Measurements from ENCODE around the gene ZNF618.

ZNF618 gene

DNA sequence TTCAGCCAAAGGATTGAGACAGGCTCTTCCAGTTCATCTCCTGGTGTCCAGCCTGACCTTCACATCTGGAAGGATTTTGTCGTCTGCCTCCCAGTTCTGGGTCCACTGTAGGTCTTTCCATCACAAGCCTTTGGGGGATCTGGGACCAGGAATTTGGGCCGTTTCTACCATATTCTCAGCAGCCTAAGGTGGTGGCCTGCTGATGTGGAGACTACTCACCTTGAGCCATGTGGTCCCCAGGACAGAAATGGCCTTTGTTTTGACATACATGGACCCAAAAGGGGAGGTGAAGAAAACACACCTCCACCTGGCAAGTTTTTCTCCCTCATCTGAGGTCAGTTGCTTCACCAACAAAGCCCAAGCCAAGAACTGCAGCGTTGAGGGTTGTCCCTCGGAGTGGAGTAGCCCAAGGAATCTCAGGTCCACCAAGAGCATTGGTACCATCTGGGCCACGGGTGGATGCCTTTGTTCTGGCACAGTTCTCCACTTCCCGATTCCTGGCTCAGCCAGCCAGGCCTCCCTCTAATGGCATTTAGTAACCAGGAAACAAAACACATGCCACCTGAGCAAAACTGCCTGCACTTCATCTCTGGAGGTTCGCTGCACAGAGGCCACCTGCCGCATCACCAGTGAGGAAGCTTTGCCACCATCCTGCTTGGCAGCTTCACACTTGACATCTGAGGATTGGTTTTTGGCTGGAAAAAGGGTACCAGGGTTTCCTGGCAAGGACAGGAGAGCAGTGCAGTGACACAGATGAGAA lies 177.3 kb downstream of the ZNF618 start:
- no peak for DNase-seq (ENCODE audit: extremely low read depth in 1 of 2, low read depth in 1 of 2)

DNA sequence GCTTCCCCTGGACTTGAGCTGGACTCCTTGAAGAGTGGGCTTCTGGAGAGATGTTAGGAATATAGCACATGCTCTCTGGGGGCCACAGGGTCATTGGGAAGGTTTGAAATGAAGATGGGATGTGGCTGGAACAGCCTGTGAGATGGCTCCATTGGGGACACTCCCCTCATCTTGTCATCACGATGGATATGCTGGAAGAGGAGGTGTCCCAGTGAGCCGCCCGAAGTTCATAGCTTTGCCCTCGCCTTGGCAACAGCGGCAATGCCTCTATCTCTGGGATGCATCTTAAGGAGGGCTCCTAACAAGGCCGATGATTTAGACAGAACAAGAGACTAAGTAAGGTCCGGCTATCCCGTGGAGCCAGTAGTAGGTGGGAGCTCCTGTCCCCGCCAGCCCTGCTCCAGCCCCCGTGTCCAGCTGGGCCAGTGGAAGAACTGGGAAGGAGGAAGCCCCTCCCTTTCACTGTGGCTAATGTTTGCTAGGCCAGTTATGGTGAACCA lies 178.1 kb downstream of the ZNF618 start:
- no peak for DNase-seq (ENCODE audit: extremely low read depth in 1 of 2, low read depth in 1 of 2)

DNA sequence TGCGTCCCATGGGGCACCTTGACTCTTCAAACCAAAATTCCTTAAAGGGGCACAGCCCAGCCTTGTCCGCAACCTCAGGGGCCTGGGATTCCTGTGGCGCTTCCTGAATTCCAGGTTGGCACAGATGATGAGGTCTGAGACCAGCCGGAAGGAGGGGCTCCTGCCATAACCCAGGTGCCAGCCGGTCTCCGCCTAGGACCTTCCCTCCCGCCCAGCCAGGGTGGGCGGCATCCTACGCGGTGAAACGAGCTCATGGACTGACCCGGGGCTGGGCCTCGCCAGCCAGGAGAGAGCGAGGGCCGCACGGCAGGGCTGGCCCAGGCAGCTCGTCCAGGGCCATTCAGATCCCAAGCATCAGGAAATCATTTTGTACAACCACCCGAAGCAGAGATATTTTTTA lies 179.0 kb downstream of the ZNF618 start:
- DNase-seq (ENCODE audit: extremely low read depth in 1 of 2, low read depth in 1 of 2), result no peak

DNA sequence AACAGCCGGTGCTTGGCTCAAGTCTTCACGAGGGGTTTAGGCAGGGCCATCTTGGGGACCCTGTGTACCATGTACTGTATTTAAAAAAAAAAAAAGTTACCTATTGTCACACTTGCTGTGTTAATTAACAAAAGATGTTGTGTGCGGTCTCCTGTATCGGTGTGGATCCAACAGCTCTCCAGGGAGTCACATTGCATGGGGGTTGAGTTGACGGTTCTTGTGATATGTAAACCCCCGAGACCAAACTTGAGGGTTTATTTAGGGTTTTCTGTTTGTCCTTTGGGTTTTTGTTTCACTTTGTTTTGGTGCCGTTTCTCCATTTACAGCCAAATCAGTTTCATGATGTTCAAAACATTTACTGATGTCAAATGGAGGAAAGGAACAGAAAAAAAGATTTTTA lies 179.8 kb downstream of the ZNF618 start:
- no peak for DNase-seq (ENCODE audit: extremely low read depth in 1 of 2, low read depth in 1 of 2)

DNA sequence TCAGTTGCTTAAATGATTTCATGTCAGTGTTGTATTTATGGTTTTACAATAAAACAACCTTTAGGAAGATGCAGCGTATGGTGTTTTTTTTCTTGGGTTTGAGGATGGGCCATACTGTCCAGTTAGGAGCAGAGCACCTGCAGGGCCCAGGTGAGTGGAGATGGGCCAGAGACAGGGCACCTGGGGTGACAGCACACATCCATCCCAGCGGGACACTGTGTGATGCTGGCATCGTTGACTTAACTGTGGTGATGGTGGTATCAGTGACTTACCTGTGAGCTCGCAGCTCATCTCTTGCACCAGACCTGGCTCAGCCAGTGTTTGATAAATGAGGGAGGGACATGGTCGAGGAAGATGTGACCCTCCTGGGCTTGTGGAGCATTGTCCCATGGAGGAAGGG lies 180.4 kb downstream of the ZNF618 start:
- no peak for DNase-seq (ENCODE audit: extremely low read depth in 1 of 2, low read depth in 1 of 2)

DNA sequence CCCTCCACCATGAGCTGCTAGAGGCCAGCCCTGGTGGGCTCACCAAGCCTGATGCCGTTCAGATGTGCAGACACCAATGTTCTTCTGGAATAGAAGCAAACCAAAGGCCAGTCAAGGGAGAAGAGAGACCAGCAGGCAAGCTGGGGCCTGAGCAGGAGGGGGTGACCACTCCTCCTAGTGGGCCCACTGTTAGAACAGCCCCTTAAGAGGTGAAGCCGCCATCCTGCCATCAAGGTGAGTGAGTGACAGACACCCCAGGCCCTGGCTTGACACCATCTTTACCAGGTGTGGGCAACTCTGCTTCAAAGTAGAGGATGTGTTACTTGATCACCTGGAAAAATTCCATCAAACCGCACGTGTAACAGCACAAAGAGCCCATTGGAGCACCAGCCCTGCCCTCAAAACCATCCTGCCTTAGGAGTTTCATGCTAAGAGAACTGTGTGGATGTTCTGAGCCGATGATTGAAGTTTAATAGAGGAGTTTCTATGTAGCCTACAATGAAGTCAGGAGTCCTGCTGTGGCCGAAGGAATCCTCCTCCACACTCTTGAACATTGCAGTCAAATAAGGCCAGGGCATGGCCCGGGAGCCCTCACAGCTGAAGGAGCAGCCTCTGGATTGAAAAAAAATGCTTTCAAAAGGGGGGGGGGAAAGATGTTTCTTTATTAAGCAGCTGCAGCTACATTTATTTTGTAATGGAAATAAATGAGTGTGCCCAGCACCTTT lies 181.2 kb downstream of the ZNF618 start:
- no peak for DNase-seq (ENCODE audit: extremely low read depth in 1 of 2, low read depth in 1 of 2)

- DNase-seq (ENCODE audit: extremely low read depth in 1 of 2, low read depth in 1 of 2), result no peak
Measured at GRCh38 chr9:114058688-114059046, 182.6 kb downstream of the ZNF618 start.

GRCh38 chr9:114059047-114059803 lies 183.1 kb downstream of the ZNF618 start:
- DNase-seq (ENCODE audit: extremely low read depth in 1 of 2, low read depth in 1 of 2), result no peak

DNA sequence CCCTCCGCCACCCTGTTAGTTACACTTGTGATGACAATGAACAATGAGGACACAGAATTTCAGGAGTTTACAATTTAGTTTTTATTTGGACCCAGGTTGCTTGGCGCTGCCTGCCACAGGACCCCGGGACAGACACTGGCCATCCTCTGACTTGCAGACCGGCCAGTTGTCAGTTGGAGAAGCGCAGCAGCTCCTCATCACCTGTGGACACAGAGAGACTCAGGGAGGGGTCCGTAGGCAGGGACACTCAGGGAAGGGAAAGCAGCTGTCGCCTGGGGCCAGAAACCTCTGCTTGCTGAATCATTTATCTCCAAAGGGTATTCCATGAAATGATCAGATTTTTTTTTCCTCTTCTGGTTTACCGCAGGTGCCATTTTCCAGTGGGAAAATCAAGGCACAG lies 184.0 kb downstream of the ZNF618 start:
- DNase-seq (ENCODE audit: extremely low read depth in 1 of 2, low read depth in 1 of 2), result no peak

DNA sequence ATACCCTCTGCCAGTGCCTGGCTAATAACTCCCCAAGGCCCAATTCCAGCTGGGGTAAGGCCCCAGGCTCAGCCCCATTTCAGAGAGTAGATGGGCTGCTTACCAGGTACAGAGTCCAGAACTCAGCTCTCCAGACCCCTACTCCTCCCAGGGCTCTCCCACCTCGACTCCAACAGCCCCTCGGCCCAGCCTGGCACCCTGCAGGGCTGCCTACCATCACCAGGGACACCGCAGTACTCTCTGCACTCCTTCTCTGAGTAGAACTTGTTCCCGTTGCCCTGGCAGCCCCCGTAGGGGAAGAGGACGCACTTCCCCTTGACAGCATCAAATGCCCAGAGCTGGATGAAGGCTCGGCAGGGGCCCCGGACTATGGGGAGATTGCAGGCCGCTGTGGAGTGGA lies 184.6 kb downstream of the ZNF618 start:
- no peak for DNase-seq (ENCODE audit: extremely low read depth in 1 of 2, low read depth in 1 of 2)

DNA sequence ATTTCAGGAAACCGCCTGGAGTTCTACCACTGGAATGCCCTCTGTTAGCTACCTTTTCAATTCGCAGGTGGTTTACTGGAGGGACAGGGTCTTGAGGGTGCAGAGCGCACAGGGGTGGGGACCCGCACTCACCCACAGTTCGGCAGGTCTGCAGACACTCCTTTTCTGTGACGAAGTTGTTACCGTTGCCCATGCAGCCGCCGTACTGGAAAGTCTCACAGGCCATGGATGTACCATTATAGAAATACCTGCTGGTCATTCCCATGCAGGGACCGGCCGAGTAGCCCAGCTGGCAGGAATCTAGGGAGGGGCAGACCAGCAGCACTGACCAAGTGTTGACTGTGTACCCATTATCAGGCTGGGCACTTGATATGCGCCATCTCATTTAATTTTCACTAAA lies 185.2 kb downstream of the ZNF618 start:
- no peak for DNase-seq (ENCODE audit: extremely low read depth in 1 of 2, low read depth in 1 of 2)

DNA sequence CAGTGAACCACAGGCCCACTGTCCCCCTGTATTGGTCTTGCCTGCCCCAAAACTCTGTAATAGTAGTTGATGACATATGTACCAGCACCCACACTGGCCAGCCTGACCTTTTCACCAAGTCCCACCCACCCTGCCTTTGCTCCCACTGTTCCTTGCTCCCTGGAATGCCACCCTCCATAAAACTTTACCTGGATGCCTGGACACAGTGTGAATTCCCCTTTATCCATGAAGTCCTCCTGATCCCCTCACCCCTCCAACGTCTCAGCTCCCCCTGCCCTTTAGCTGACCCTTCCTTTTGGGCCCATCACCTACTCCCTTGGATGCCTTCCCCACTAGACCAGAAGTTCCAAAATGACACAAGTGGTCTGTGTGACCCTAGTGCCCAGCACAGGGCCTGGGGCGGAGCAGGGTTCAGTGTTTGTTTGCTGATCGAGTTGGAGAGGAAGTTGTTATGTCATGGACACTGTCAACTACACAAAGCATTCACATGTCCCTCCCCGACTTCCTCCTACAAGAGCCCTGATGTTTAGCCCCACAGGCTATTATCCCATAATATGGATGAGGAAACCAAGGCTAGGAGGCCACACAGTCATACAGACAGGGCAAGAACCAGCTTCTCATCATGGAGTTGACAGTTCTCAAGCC lies 185.8 kb downstream of the ZNF618 start:
- no peak for DNase-seq (ENCODE audit: extremely low read depth in 1 of 2, low read depth in 1 of 2)

DNA sequence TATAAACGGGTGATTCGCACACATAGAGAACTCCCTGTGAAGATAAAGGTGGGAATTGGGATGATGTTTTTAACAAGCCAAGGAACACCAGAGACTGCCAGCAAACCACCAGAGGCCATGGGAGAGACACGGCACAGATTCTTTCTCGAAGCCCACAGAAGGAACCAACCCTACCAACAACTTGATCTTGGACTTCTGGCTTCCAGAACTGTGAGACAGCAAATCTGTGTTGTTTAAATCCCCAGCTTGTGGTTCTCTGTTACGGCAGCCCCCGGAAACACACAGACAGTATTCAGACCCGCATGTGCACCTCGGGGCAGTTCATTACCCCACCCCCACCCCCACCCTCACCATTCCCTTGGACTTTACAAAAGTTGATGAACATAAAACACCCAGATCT lies 189.2 kb downstream of the ZNF618 start:
- no peak for DNase-seq (ENCODE audit: extremely low read depth in 1 of 2, low read depth in 1 of 2)

DNA sequence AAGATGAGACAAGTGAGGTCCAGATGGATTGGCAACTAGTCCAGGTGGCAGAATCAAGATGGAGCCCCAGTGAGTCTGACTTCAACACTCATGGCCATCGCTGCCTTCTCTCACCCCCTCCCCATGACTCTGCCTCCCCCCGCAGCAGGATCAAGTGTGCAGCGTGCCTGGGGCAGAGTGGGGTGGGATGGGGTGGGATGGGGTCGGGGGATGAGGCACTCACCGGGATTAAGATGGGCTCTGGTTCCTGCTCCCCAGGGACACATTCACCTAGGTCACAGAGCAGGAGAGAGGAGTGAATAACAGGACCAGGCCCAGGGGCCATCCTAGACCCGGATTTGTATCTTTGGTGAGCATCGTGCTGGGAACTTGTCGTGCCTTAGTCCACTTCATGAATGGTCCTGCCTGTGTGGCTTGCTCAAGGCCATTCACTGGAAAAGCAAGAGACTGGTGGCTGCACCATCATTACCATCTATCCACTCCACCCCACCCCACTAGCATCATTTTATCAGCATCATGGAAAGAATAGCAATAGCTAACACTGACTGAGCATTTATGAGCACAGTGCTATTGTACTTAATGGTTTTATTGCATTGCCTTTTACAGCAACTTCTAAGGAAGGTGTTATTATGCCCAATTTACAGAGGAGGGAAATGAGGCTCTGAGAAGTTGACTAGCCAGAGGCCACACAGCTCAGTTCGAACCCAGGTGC lies 193.5 kb downstream of the ZNF618 start:
- DNase-seq (ENCODE audit: extremely low read depth in 1 of 2, low read depth in 1 of 2), result no peak

- DNase-seq (ENCODE audit: extremely low read depth in 1 of 2, low read depth in 1 of 2), result no peak
Measured at GRCh38 chr9:114070188-114071103, 194.3 kb downstream of the ZNF618 start.

DNA sequence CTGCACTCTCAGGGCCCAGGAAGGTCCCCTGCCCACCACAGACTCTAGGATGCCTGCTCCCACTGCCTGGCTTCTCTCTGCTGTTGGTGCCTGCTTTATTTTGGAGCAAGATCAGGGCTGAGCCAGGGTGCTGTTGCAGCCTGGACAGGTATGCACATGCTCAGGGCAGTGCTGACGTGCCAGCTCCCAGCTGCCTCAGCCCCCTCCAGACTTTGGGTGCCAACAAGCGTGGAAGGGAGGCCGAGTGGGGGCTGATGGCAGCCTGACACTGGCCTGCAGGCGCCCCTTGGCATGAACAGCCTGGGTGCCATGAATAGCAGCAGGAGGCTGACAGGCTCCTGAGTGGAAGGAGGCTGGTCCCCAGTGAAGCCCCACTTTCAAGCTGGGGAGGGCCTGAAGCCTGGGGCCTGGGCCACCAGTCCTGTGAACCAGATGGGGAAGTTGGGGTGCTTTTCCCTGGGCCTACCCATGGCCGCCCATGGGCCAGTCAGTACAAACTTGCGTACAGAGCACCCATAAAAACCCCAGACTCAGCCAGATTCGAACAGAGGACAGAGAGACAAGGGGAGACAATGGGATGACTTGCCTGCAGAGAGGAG lies 195.2 kb downstream of the ZNF618 start:
- DNase-seq (ENCODE audit: extremely low read depth in 1 of 2, low read depth in 1 of 2), result no peak

DNA sequence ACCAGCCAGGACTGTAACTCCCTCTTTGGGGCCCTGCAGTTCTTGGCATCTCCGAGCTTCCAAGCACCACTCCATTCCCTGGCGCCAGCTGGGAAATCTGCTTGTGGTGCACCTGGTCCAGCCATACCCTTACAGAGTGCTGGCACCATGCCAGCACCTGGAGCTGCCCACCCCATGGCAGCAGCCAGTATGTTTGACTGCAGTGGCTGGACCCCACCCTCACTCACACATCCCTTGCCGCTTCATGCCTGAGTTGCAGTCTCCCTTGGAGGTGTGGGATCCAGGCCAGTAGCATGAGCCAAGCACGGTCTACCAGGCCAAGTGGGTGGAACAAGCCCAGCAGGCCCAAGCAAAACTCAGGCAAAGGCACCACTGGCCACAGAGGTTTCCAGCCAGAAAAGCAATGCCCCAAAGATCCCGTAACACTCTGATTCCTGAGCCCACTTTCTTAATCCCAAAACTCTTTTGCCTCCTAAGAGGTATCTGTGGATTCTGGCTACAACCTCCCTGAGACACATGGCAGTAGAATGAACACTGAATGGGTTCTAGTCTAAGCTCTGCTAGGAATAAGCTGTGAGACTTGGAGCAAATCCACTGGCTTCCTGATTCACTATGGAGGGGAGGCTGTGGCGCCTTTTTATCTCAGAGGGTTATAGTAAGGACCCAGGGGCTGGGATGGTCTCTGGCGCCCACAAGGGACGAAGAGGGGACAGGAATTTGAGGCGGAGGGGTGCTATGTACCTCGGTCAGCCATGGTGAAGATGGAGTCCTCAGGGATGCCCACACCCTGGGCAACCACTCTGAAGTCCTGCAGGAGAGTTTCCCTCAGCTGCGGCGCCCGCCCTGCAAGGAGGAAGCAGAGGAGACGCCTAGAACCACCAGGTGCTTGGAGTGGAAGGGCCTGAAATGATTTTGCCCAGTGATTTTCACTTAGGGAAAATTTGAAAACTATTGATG lies 196.4 kb downstream of the ZNF618 start:
- DNase-seq (ENCODE audit: extremely low read depth in 1 of 2, low read depth in 1 of 2), result no peak

DNA sequence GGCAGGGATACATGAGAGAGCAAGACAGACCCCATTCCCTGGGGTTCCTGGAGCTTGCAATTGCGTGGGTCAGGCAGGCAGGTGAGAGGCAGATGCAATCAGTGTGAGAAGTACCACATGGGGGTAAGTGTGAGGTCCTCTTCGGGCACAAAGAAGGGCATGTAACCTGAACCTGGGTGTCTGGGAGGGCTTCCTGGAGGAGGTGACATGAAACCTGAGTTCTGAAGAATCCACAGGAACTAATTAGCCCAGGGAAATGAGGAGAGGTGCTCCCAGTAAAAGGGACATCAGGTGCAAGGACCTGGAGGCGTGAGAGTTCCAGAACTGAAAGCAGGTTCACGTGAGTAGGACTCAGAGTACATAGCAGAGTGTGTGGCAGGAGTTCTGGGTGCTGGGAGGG lies 199.5 kb downstream of the ZNF618 start:
- no peak for DNase-seq (ENCODE audit: extremely low read depth in 1 of 2, low read depth in 1 of 2)
